Gastrocnemius medialis (tissue), 4 donors: ENCODE results near the gene AHSA1. TPM values are rescaled to one million over a fixed set of nuclear protein-coding genes. Genes with fewer than 3 reads are reported as not detected.

Experiments
- ATAC-seq, 2 donors: fragments of 150-250 bp; one replicate each; pipeline ENCODE4 v1.9.1; 2016
- DNase-seq, 2 donors: peaks; one replicate each; pipeline ENCODE4 v3.0.0-alpha.2; 2019
- H3K27ac ChIP-seq, 4 donors: fragments of 200-600 bp; sonication (generic); 1 replicate in 1 of 4; 2 replicates in 3 of 4; pipeline ENCODE4 v1.5.1; 2016 to 2018; ENCODE audit warnings: mild to moderate bottlenecking in 2 of 4, moderate library complexity in 1 of 4
- H3K27me3 ChIP-seq, 3 donors: fragments of 200-600 bp; sonication (generic) in 2 of 3; 1 replicate in 1 of 3; 2 replicates in 2 of 3; pipeline versions ENCODE4 v1.5.1 to v1.6.0; 2016 to 2019; ENCODE audit warnings: mild to moderate bottlenecking in 1 of 3, moderate library complexity in 1 of 3
- H3K36me3 ChIP-seq, 2 donors: fragments of 200-600 bp; sonication (generic) in 1 of 2; one replicate each; pipeline ENCODE4 v1.5.1; 2017 to 2018
- H3K4me1 ChIP-seq, 2 donors: fragments of 200-600 bp; sonication (generic) in 1 of 2; one replicate each; pipeline ENCODE4 v1.5.1; 2016 to 2017; ENCODE audit warnings: mild to moderate bottlenecking in 2 of 2
- H3K4me3 ChIP-seq, 4 donors: fragments of 200-600 bp; sonication (generic) in 3 of 4; 1 replicate in 1 of 4; 2 replicates in 3 of 4; pipeline ENCODE4 v1.5.1; 2016 to 2019; ENCODE audit warnings: mild to moderate bottlenecking in 2 of 4
- H3K9me3 ChIP-seq, 3 donors: fragments of 200-600 bp; sonication (generic) in 2 of 3; 1 replicate in 1 of 3; 2 replicates in 2 of 3; pipeline ENCODE4 v1.5.1; 2016 to 2019
- CTCF ChIP-seq, 5 experiments: fragments of 450-650 bp in 3 of 5; fragments of 200-600 bp in 2 of 5; sonication (generic) in 2 of 5; IDR thresholded peaks in 4 of 5; conservative IDR thresholded peaks in 1 of 5; 1 replicate in 4 of 5; 2 replicates in 1 of 5; pipeline ENCODE4 v1.5.1; 2016 to 2019; ENCODE audit warnings: antibody characterized with exemption in 5 of 5, mild to moderate bottlenecking in 3 of 5, moderate library complexity in 3 of 5
- POLR2A ChIP-seq, 2 donors: fragments of 450-650 bp; IDR thresholded peaks; one replicate each; pipeline ENCODE4 v1.6.1; 2017; ENCODE audit warnings: antibody characterized with exemption in 2 of 2, mild to moderate bottlenecking in 2 of 2, moderate library complexity in 2 of 2
- in situ Hi-C, 4 donors: fragments of 200-750 bp; cut with MboI; loops; one replicate each; pipeline versions ENCODE4 v1.15.0 to v1.8.0; 2017; ENCODE audit warnings: low sequenced_read_pairs in 4 of 4
- intact Hi-C: fragments of 100-400 bp; cut with DNase I; formaldehyde crosslinking; loops from one replicate; pipeline ENCODE4 v1.15.1; 2023; ENCODE audit warnings: low total_unique reads
- total RNA-seq, 4 donors: library from RNA; depleted of rRNA; stranded (reverse); fragments of >200 nt; gene quantifications; one replicate each; pipeline versions ENCODE4 v1.1.0 to v1.2.3, GENCODE V29; 2016

The AHSA1 gene
- total RNA-seq, 4 donors from 2014 or later = 112 to 200 (median 165) TPM

DNA sequence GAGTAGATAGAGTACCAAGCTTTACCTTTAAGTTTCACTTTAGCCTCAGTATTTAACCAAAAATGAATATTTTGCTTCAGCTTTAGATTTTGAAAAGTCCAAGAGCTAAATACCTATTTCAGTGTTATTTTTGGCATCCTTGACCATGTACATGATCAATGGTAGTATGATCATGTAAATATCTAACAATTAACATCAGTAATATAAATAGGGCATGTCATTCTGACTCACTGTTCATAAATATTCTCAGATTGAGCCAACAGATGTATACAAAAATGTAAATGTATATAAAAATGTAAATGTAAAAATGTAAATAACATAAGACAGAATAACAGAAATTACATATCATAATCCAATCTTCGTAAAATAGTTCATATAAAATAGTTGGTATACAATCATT is 19.3 kb upstream of the AHSA1 start:
- no peaks in the 10 kb centered on the region for H3K4me1 ChIP-seq
- H3K36me3 ChIP-seq = peaks cover 0 to 88% of the 10 kb centered on the region in 2 donors
- H3K4me3 ChIP-seq = no peak overlapping the region
- no peak for ATAC-seq
- in situ Hi-C loops = no loop called here
- H3K27me3 ChIP-seq = no peaks in the 10 kb centered on the region
- DNase-seq = no peak
- no peak for TF ChIP-seq CTCF (IDR thresholded peaks at IDR 0.05 in 4 of 5, conservative IDR thresholded peaks at IDR 0.05 in 1 of 5)
- TF ChIP-seq POLR2A (IDR thresholded peaks at IDR 0.05) = no peak
- no peak overlapping the region for H3K27ac ChIP-seq
- intact Hi-C loops = no loop called here
- no peaks in the 10 kb centered on the region for H3K9me3 ChIP-seq

DNA sequence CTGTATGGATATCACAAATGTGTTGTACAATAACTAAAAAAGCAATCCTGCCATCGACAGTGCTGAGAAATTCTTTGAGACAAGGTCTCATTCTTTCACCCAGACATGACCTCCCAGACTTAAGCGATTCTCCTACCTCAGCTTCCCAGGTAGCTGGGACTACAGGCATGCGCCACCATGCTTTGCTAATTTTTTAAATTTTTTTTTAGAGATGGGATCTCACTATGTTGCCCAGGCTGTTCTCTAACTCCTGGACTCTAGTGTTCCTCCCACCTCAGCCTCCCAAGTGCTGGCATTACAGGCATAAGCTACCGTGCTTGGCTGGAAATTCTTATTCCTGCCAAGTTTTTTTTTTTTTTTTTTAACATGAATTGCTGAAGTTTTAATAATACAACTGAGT is 18.0 kb upstream of the AHSA1 start:
- TF ChIP-seq CTCF (IDR thresholded peaks at IDR 0.05 in 4 of 5, conservative IDR thresholded peaks at IDR 0.05 in 1 of 5) (no peak), POLR2A (IDR thresholded peaks at IDR 0.05) (no peak)
- intact Hi-C loops (no loop called here), in situ Hi-C loops (no loop called here)
- no peak overlapping the region for H3K27ac ChIP-seq
- DNase-seq = no peak
- H3K27me3 ChIP-seq = no peaks in the 10 kb centered on the region
- no peak overlapping the region for H3K4me3 ChIP-seq
- peaks cover 0 to 84% of the 10 kb centered on the region in 2 donors for H3K36me3 ChIP-seq
- ATAC-seq = no peak
- H3K9me3 ChIP-seq = no peaks in the 10 kb centered on the region
- H3K4me1 ChIP-seq = no peaks in the 10 kb centered on the region

- intact Hi-C loops (no loop called here), in situ Hi-C loops (no loop called here)
- TF ChIP-seq CTCF (IDR thresholded peaks at IDR 0.05 in 4 of 5, conservative IDR thresholded peaks at IDR 0.05 in 1 of 5) = no peak
- no peak for TF ChIP-seq POLR2A (IDR thresholded peaks at IDR 0.05)
- DNase-seq (no peak), ATAC-seq (no peak)
- Histone ChIP-seq H3K27ac (no peak overlapping the region), H3K4me3 (no peak overlapping the region), H3K9me3 (no peaks in the 10 kb centered on the region), H3K36me3 (peaks cover 0 to 80% of the 10 kb centered on the region in 2 donors), H3K27me3 (no peaks in the 10 kb centered on the region), H3K4me1 (no peaks in the 10 kb centered on the region)
Measured at GRCh38 chr14:77442196-77442595, 15.7 kb upstream of the AHSA1 start.

DNA sequence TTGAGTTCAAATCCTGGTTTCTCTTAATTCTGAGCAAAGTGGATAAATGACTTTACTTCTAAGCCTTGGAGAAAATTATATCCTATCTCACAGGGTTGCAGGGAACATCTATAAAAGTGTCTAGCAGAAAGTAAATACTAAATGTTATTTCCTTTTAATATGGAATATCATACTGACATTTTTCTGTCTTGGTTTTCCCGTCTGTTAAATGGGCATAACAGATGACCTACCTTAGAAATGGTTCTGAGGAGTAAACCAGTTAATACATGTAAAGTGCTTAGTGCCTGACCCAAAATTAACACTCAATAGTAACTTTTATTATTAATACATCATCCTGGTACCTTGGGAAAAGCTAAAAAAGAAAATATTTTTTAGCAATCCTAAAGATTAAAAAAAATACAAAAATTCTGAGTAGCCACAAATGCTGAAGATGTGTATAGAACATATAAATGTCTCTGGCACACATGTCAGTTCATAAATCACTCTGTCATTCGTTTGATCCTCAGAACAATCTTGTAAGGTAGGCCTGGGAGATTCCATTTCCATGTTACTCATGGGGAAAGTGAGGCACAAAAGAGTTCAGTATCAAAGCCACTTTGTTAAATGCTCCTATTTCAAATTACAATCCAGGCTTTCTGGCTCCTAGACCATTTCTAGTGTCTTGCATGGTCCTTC is 1.8 kb upstream of the AHSA1 start:
- peaks cover 23 to 25% of the 10 kb centered on the region in 2 donors for H3K4me1 ChIP-seq
- H3K27ac ChIP-seq = peak overlapping the region in 2 of 4 donors; percentile 89 to 96
- TF ChIP-seq CTCF (IDR thresholded peaks at IDR 0.05 in 4 of 5, conservative IDR thresholded peaks at IDR 0.05 in 1 of 5) (no peak), POLR2A (IDR thresholded peaks at IDR 0.05) (no peak)
- H3K4me3 ChIP-seq = peak overlapping the region in 3 of 4 donors; percentile 93 to 96 (median 95)
- H3K27me3 ChIP-seq = no peaks in the 10 kb centered on the region
- intact Hi-C loops (loop anchor here (5.0 kb wide), 2 partner anchors 154 to 639 kb away; no protein-coding TSS in a partner anchor), in situ Hi-C loops (loop anchor here (10.0 to 25.0 kb wide), 3 partner anchors 249 to 344 kb away; partner anchors contain the start of genes ALKBH1 (in 4 of the 4) and SLIRP (in 4 of the 4))
- no peak for DNase-seq
- H3K9me3 ChIP-seq = no peaks in the 10 kb centered on the region
- no peak for ATAC-seq
- H3K36me3 ChIP-seq = peaks cover 0 to 34% of the 10 kb centered on the region in 2 donors
